Neutrophil (primary cell): Measurements from ENCODE around the gene MEGF8.

Experiments
- H3K27ac ChIP-seq: fragments of 200-600 bp; sonication (generic); 2 replicates; pipeline ENCODE4 v1.5.1; 2016; ENCODE audit warnings: mild to moderate bottlenecking, moderate library complexity
- H3K27me3 ChIP-seq: fragments of 200-600 bp; sonication (generic); 2 replicates; pipeline ENCODE4 v1.6.0; 2016; ENCODE audit warnings: mild to moderate bottlenecking
- H3K36me3 ChIP-seq: fragments of 200-600 bp; sonication (generic); 2 replicates; pipeline ENCODE4 v1.5.1; 2017
- H3K4me1 ChIP-seq, 2 experiments: fragments of 200-600 bp in 1 of 2; sonication (generic) in 1 of 2; 1 replicate in 1 of 2; 2 replicates in 1 of 2; pipeline versions ENCODE4 v1.5.1 to v1.6.1; 2013 to 2016; ENCODE audit warnings: low read depth in 1 of 2, low read length in 1 of 2, mild to moderate bottlenecking in 1 of 2, moderate library complexity in 1 of 2; ENCODE audit not compliant: control insufficient read depth in 1 of 2, insufficient read depth in 1 of 2
- H3K4me3 ChIP-seq, 2 experiments: fragments of 200-600 bp in 1 of 2; sonication (generic) in 1 of 2; 1 replicate in 1 of 2; 2 replicates in 1 of 2; pipeline ENCODE4 v1.5.1; 2013 to 2016; ENCODE audit warnings: low read depth in 1 of 2, low read length in 1 of 2, mild to moderate bottlenecking in 1 of 2, moderate library complexity in 1 of 2
- H3K9me3 ChIP-seq: fragments of 200-600 bp; sonication (generic); 2 replicates; pipeline ENCODE4 v1.5.1; 2016
- TF ChIP-seq, protein P1 (sequence below): fragments of 200-600 bp; sonication (generic); IDR thresholded peaks from 2 replicates; pipeline ENCODE4 v1.5.1; 2016; ENCODE audit warnings: antibody characterized with exemption

Gene MEGF8

DNA sequence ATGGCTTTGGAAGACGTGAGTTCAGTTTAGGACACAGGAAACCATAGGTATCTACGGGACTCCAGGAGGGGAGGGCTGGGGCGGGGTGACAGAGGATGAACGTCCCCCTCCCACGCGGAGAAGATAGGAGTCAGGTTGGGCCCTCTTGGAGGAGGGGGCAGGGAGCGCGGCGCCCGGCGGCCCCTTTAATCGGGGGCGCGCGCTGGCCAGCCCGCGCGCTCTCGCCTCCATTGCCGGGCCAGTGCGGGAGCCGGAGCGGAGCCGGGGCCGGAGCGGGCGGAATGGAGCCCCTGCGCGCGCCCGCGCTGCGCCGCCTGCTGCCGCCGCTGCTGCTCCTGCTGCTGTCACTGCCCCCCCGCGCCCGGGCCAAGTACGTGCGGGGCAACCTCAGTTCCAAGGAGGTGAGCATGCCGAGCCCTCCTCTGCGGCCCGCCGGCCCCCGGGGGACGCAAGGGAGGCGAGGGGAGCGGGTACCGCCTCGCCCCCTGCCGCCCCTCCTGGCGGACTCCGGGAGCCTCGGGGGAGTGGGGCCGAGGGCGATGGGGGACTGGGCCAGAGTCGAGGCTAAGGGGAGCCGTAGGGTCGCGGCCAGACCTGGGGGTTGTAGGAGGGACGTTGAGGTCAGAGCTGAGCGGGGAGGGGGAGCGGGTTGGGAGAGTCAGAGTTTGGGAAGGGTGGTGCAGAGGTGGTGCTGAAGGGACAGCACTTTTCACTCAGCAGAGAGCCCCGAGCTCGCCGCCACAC lies 12.2 kb upstream of the MEGF8 start, which contains the start of gene TMEM145:
Gene TMEM145 (plus strand): TSS at position 214 of the 744 bp plus-strand sequence. CDS start 68 bp downstream, at position 282.
- H3K4me3 ChIP-seq, result no peak within 1 kb of the TSS
- H3K27ac ChIP-seq, result no peak within 1 kb of the TSS
- TF ChIP-seq, protein P1, sequence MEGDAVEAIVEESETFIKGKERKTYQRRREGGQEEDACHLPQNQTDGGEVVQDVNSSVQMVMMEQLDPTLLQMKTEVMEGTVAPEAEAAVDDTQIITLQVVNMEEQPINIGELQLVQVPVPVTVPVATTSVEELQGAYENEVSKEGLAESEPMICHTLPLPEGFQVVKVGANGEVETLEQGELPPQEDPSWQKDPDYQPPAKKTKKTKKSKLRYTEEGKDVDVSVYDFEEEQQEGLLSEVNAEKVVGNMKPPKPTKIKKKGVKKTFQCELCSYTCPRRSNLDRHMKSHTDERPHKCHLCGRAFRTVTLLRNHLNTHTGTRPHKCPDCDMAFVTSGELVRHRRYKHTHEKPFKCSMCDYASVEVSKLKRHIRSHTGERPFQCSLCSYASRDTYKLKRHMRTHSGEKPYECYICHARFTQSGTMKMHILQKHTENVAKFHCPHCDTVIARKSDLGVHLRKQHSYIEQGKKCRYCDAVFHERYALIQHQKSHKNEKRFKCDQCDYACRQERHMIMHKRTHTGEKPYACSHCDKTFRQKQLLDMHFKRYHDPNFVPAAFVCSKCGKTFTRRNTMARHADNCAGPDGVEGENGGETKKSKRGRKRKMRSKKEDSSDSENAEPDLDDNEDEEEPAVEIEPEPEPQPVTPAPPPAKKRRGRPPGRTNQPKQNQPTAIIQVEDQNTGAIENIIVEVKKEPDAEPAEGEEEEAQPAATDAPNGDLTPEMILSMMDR, result no peak
- peaks cover 0 to 10% of the 10 kb centered on the region in 2 experiments for H3K4me1 ChIP-seq
- no peaks in the 10 kb centered on the region for H3K9me3 ChIP-seq
- peaks cover 76% of the 10 kb centered on the region for H3K27me3 ChIP-seq
- no peaks in the 10 kb centered on the region for H3K36me3 ChIP-seq

DNA sequence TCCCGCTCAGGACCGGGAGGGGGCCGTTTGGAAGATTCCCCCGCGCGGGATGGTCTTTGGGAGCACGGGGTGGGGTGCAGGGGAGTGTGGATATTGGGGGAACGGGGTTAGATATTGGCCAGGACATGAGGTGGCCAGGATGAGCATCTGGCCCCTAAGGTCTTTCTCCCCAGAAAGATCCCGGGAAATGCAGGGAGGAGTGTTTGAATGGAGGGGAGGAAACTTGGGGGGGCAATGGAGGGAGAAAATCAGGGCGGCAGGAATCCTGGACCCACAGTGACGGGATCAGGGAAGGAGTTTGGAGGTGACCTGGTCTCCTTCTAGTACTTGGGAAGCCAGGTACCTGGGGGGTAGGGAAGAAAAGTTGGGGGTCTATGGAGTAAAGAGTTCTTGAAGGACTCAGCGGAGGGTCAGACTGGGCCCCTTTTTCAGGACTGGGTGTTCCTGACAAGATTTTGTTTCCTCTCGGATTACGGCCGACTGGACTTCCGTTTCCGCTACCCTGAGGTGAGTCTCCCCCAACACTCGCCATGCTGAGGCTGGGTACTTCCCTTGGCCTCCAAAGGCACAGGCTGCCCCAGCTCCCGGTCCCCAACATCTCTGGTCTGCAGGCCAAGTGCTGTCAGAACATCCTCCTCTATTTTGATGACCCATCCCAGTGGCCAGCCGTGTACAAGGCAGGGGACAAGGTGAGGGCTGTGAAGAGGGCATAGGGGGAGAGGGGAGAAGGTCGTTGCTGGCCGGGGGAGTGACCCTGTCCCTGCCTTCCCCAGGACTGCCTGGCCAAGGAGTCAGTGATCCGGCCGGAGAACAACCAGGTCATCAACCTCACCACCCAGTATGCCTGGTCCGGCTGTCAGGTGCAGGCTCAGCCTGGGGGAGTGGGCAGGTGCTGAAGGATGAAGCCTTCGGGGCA lies 11.3 kb upstream of the MEGF8 start:
- peaks cover 76% of the 10 kb centered on the region for H3K27me3 ChIP-seq
- H3K4me1 ChIP-seq, result peaks cover 0 to 10% of the 10 kb centered on the region in 2 experiments
- H3K36me3 ChIP-seq, result no peaks in the 10 kb centered on the region
- H3K4me3 ChIP-seq, result no peak overlapping the region
- no peak overlapping the region for H3K27ac ChIP-seq
- TF ChIP-seq, protein P1, result no peak
- no peaks in the 10 kb centered on the region for H3K9me3 ChIP-seq

DNA sequence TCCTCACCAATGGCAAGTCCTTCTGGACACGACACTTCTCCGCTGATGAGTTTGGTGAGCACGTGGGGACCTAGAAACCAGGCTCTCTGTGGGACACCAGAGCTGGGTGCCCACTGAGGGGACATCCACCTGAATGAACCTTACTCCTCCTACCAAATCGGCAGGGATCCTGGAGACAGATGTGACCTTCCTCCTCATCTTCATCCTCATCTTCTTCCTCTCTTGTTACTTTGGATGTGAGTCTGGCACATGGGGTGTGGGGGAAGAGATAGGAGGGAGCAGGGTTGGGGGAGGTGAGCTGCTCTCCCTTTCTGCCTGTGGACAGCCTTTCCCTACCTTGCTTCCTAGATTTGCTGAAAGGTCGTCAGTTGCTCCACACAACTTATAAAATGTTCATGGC lies 10.4 kb upstream of the MEGF8 start:
- Histone ChIP-seq H3K36me3 (no peaks in the 10 kb centered on the region), H3K4me1 (peaks cover 0 to 10% of the 10 kb centered on the region in 2 experiments), H3K27me3 (peaks cover 79% of the 10 kb centered on the region), H3K27ac (no peak overlapping the region), H3K4me3 (no peak overlapping the region), H3K9me3 (no peaks in the 10 kb centered on the region)
- TF ChIP-seq, protein P1, result no peak

DNA sequence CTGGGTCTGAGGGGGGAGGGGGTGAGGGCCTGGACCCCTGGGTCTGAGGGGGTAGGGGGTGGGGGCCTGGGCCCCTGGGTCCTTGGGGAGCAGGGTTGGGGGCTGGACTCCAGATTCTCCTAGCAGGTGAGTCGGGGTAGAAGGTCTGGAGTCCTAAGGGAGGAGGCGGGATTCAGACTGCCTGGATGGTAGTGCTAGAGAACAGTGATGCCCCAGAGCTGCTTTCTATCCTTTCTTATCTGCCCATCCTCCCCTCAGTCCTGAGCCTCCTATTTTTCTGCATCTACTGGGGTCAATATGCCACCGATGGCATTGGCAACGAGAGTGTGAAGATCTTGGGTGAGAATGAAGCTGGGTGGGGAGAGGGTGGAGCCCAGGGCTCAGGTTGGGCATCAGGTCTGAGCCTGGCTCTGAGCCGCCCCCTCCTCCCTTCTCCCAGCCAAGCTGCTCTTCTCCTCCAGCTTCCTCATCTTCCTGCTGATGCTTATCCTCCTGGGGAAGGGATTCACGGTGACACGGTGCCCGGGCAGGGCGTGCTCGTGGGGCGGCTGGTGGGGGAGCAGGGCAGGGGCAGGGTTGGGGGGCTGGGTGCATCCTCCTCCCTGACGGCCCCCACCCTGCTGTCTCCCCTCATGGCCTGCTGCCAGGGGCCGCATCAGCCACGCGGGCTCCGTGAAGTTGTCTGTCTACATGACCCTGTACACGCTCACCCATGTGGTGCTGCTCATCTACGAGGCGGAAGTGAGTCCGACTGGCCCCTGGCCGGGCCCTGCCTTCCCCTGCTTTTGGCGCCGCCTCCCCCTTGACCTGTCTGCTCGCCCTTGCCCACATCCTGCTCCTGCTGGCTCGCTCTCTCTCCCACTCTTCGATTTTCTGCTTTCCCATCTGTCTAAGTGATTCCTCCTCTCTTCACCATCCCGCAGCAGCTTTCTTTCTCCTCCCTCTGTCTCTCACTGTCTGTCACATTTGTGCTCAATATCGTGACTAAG lies 8.9 kb upstream of the MEGF8 start:
- Histone ChIP-seq H3K4me1 (peaks cover 0 to 10% of the 10 kb centered on the region in 2 experiments), H3K36me3 (no peaks in the 10 kb centered on the region), H3K27ac (no peak overlapping the region), H3K9me3 (no peaks in the 10 kb centered on the region), H3K4me3 (no peak overlapping the region), H3K27me3 (peaks cover 79% of the 10 kb centered on the region)
- TF ChIP-seq, protein P1, result no peak

DNA sequence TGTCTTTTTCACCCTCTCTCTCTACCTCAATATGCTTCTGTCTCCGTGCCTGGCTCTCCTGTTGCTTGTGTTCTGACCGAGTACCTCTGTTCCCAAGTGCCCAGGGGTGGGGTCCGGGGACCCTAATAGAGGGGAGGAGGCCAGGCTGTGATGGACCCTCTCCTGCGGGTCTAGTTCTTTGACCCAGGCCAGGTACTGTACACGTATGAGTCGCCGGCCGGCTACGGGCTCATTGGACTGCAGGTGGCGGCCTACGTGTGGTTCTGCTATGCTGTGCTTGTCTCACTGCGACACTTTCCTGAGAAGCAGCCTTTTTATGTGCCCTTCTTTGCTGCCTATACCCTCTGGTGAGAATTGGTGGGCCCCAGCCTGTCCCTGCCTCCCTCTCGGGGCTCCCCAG lies 7.9 kb upstream of the MEGF8 start:
- no peak overlapping the region for H3K4me3 ChIP-seq
- TF ChIP-seq, protein P1, result no peak
- peaks cover 79% of the 10 kb centered on the region for H3K27me3 ChIP-seq
- H3K36me3 ChIP-seq, result no peaks in the 10 kb centered on the region
- H3K27ac ChIP-seq, result no peak overlapping the region
- H3K4me1 ChIP-seq, result peaks cover 0 to 10% of the 10 kb centered on the region in 2 experiments
- no peaks in the 10 kb centered on the region for H3K9me3 ChIP-seq
